ENCODE measurements around the gene SCUBE2.
"Not testable (repeated sequence)": the region's sequence is repeated elsewhere in the genome, so short reads cannot be mapped to it uniquely, and the experiment has no call there.

Gene SCUBE2

GRCh38 chr11:9103542-9104276 lies 12.3 kb upstream of the SCUBE2 start:
- no peak for DNase-seq

GRCh38 chr11:9099617-9100016 lies 8.2 kb upstream of the SCUBE2 start:
- no peak for DNase-seq

- not testable (repeated sequence) for DNase-seq
Observed at GRCh38 chr11:9098455-9098854, 7.1 kb upstream of the SCUBE2 start.

GRCh38 chr11:9097186-9097943 lies 6.0 kb upstream of the SCUBE2 start:
- DNase-seq = not testable (repeated sequence)

GRCh38 chr11:9096427-9096826 lies 5.0 kb upstream of the SCUBE2 start:
- DNase-seq = no peak

GRCh38 chr11:9095421-9095820 lies 4.0 kb upstream of the SCUBE2 start:
- DNase-seq = no peak

- DNase-seq = no peak
Observed at GRCh38 chr11:9094420-9094819, 3.0 kb upstream of the SCUBE2 start.

- no peak for DNase-seq
Observed at GRCh38 chr11:9092853-9093778, 1.7 kb upstream of the SCUBE2 start.

GRCh38 chr11:9092072-9092471 lies 673 bp upstream of the SCUBE2 start:
- no peak for DNase-seq

GRCh38 chr11:9090488-9091043 lies 833 bp downstream of the SCUBE2 start:
- no peak for DNase-seq

- DNase-seq = no peak
Observed at GRCh38 chr11:9089636-9090035, 1.8 kb downstream of the SCUBE2 start.

- no peak for DNase-seq
Observed at GRCh38 chr11:9089061-9089460, 2.3 kb downstream of the SCUBE2 start.

GRCh38 chr11:9082575-9082974 lies 8.8 kb downstream of the SCUBE2 start:
- DNase-seq = no peak

GRCh38 chr11:9081153-9081552 lies 10.2 kb downstream of the SCUBE2 start:
- DNase-seq = no peak

- DNase-seq = no peak
Observed at GRCh38 chr11:9078113-9079086, 13.0 kb downstream of the SCUBE2 start.

- no peak for DNase-seq
Observed at GRCh38 chr11:9077164-9077563, 14.2 kb downstream of the SCUBE2 start.

- no peak for DNase-seq
Observed at GRCh38 chr11:9076661-9077060, 14.7 kb downstream of the SCUBE2 start.

GRCh38 chr11:9076046-9076445 lies 15.4 kb downstream of the SCUBE2 start:
- DNase-seq = no peak

GRCh38 chr11:9075556-9075955 lies 15.8 kb downstream of the SCUBE2 start:
- DNase-seq = no peak

- no peak for DNase-seq
Observed at GRCh38 chr11:9074338-9075029, 16.9 kb downstream of the SCUBE2 start.

Measured in CD4-positive, alpha-beta T cell treated with Interleukin-1 beta for 1 hour (primary cell).